ENCODE data around the gene MARCHF6.
"Not testable (repeated sequence)": the region's sequence is repeated elsewhere in the genome, so short reads cannot be mapped to it uniquely, and the experiment has no call there.

Gene MARCHF6

GRCh38 chr5:10376544-10376943 lies 23.0 kb downstream of the MARCHF6 start:
- no peak overlapping the region for H3K4me3 Mint-ChIP-seq
- no peaks in the 10 kb centered on the region for H3K27me3 Mint-ChIP-seq
- peaks cover 37% of the 10 kb centered on the region for H3K36me3 Mint-ChIP-seq
- peaks cover 42% of the 10 kb centered on the region for H3K4me1 Mint-ChIP-seq
- no peak for ATAC-seq
- H3K9me3 Mint-ChIP-seq, result no peaks in the 10 kb centered on the region
- no peak overlapping the region for H3K27ac Mint-ChIP-seq

- Mint-ChIP-seq H3K9me3 (no peaks in the 10 kb centered on the region), H3K4me3 (no peak overlapping the region), H3K4me1 (peaks cover 42% of the 10 kb centered on the region), H3K27ac (no peak overlapping the region), H3K27me3 (no peaks in the 10 kb centered on the region), H3K36me3 (peaks cover 42% of the 10 kb centered on the region)
- ATAC-seq, result no peak
Measured at GRCh38 chr5:10377081-10377480, 23.6 kb downstream of the MARCHF6 start.

GRCh38 chr5:10381803-10382202 lies 28.3 kb downstream of the MARCHF6 start:
- Mint-ChIP-seq H3K27me3 (no peaks in the 10 kb centered on the region), H3K4me3 (no peak overlapping the region), H3K4me1 (peaks cover 10% of the 10 kb centered on the region), H3K36me3 (peaks cover 46% of the 10 kb centered on the region), H3K27ac (no peak overlapping the region), H3K9me3 (no peaks in the 10 kb centered on the region)
- ATAC-seq, result no peak

GRCh38 chr5:10384483-10384882 lies 31.0 kb downstream of the MARCHF6 start:
- no peak for ATAC-seq
- peaks cover 40% of the 10 kb centered on the region for H3K36me3 Mint-ChIP-seq
- H3K27ac Mint-ChIP-seq, result no peak overlapping the region
- H3K27me3 Mint-ChIP-seq, result no peaks in the 10 kb centered on the region
- H3K9me3 Mint-ChIP-seq, result no peaks in the 10 kb centered on the region
- H3K4me1 Mint-ChIP-seq, result peaks cover 4% of the 10 kb centered on the region
- no peak overlapping the region for H3K4me3 Mint-ChIP-seq

GRCh38 chr5:10387690-10388089 lies 34.2 kb downstream of the MARCHF6 start:
- no peak overlapping the region for H3K27ac Mint-ChIP-seq

GRCh38 chr5:10391130-10391529 lies 37.6 kb downstream of the MARCHF6 start:
- no peaks in the 10 kb centered on the region for H3K9me3 Mint-ChIP-seq
- peaks cover 47% of the 10 kb centered on the region for H3K36me3 Mint-ChIP-seq
- no peaks in the 10 kb centered on the region for H3K27me3 Mint-ChIP-seq
- no peak overlapping the region for H3K4me3 Mint-ChIP-seq
- no peaks in the 10 kb centered on the region for H3K4me1 Mint-ChIP-seq
- H3K27ac Mint-ChIP-seq, result no peak overlapping the region
- ATAC-seq, result no peak

More at GRCh38 chr5:10387690-10388089, 34.2 kb downstream of the MARCHF6 start:
- peaks cover 4% of the 10 kb centered on the region for H3K4me1 Mint-ChIP-seq
- no peaks in the 10 kb centered on the region for H3K9me3 Mint-ChIP-seq
- H3K4me3 Mint-ChIP-seq, result no peak overlapping the region
- peaks cover 49% of the 10 kb centered on the region for H3K36me3 Mint-ChIP-seq
- ATAC-seq, result no peak
- no peaks in the 10 kb centered on the region for H3K27me3 Mint-ChIP-seq

- ATAC-seq, result not testable (repeated sequence)
Measured at GRCh38 chr5:10392567-10393328, 39.3 kb downstream of the MARCHF6 start.

GRCh38 chr5:10393491-10393890 lies 40.0 kb downstream of the MARCHF6 start:
- Mint-ChIP-seq H3K36me3 (peaks cover 59% of the 10 kb centered on the region), H3K9me3 (no peaks in the 10 kb centered on the region), H3K4me3 (no peak overlapping the region), H3K27ac (no peak overlapping the region), H3K27me3 (no peaks in the 10 kb centered on the region), H3K4me1 (no peaks in the 10 kb centered on the region)
- no peak for ATAC-seq

More at GRCh38 chr5:10392567-10393328, 39.3 kb downstream of the MARCHF6 start:
- H3K27ac Mint-ChIP-seq, H3K27me3 Mint-ChIP-seq, H3K4me3 Mint-ChIP-seq, H3K9me3 Mint-ChIP-seq, H3K4me1 Mint-ChIP-seq: not testable (repeated sequence)
- H3K36me3 Mint-ChIP-seq, result peaks cover 55% of the 10 kb centered on the region

- ATAC-seq, result no peak
- H3K4me1 Mint-ChIP-seq, result no peaks in the 10 kb centered on the region
- no peaks in the 10 kb centered on the region for H3K27me3 Mint-ChIP-seq
- H3K27ac Mint-ChIP-seq, result no peak overlapping the region
- H3K9me3 Mint-ChIP-seq, result no peaks in the 10 kb centered on the region
- no peak overlapping the region for H3K4me3 Mint-ChIP-seq
- peaks cover 62% of the 10 kb centered on the region for H3K36me3 Mint-ChIP-seq
Measured at GRCh38 chr5:10396552-10396951, 43.1 kb downstream of the MARCHF6 start.

- Mint-ChIP-seq H3K9me3 (no peaks in the 10 kb centered on the region), H3K4me1 (no peaks in the 10 kb centered on the region), H3K4me3 (no peak overlapping the region), H3K27ac (no peak overlapping the region), H3K36me3 (peaks cover 55% of the 10 kb centered on the region), H3K27me3 (no peaks in the 10 kb centered on the region)
- ATAC-seq, result no peak
Measured at GRCh38 chr5:10399839-10400238, 46.3 kb downstream of the MARCHF6 start.

- ATAC-seq, result no peak
- no peak overlapping the region for H3K4me3 Mint-ChIP-seq
- H3K27ac Mint-ChIP-seq, result no peak overlapping the region
- no peaks in the 10 kb centered on the region for H3K4me1 Mint-ChIP-seq
- H3K27me3 Mint-ChIP-seq, result no peaks in the 10 kb centered on the region
- H3K36me3 Mint-ChIP-seq, result peaks cover 54% of the 10 kb centered on the region
- no peaks in the 10 kb centered on the region for H3K9me3 Mint-ChIP-seq
Measured at GRCh38 chr5:10400411-10400810, 46.9 kb downstream of the MARCHF6 start.

GRCh38 chr5:10400831-10401230 lies 47.3 kb downstream of the MARCHF6 start:
- Mint-ChIP-seq H3K9me3 (no peaks in the 10 kb centered on the region), H3K27me3 (no peaks in the 10 kb centered on the region), H3K27ac (no peak overlapping the region), H3K36me3 (peaks cover 50% of the 10 kb centered on the region), H3K4me1 (no peaks in the 10 kb centered on the region), H3K4me3 (no peak overlapping the region)
- ATAC-seq, result no peak

- H3K9me3 Mint-ChIP-seq, result no peaks in the 10 kb centered on the region
- no peak for ATAC-seq
- no peak overlapping the region for H3K27ac Mint-ChIP-seq
- H3K27me3 Mint-ChIP-seq, result no peaks in the 10 kb centered on the region
- H3K4me1 Mint-ChIP-seq, result no peaks in the 10 kb centered on the region
- H3K4me3 Mint-ChIP-seq, result no peak overlapping the region
- H3K36me3 Mint-ChIP-seq, result peaks cover 44% of the 10 kb centered on the region
Measured at GRCh38 chr5:10401498-10401897, 48.0 kb downstream of the MARCHF6 start.

Measured in stimulated activated memory B cell treated with anti-CD40 and anti-IgM and Interleukin-4, amounts not matched to agents 10 μg/mL and 1 μg/mL and 100 μg/mL, for 72 hours (primary cell).